Measurements from ENCODE around the gene MLNR. TPM values are rescaled to one million over a fixed set of nuclear protein-coding genes. Genes with fewer than 3 reads are reported as not detected.

Gene MLNR
- total RNA-seq = not detected in 2 replicates

DNA sequence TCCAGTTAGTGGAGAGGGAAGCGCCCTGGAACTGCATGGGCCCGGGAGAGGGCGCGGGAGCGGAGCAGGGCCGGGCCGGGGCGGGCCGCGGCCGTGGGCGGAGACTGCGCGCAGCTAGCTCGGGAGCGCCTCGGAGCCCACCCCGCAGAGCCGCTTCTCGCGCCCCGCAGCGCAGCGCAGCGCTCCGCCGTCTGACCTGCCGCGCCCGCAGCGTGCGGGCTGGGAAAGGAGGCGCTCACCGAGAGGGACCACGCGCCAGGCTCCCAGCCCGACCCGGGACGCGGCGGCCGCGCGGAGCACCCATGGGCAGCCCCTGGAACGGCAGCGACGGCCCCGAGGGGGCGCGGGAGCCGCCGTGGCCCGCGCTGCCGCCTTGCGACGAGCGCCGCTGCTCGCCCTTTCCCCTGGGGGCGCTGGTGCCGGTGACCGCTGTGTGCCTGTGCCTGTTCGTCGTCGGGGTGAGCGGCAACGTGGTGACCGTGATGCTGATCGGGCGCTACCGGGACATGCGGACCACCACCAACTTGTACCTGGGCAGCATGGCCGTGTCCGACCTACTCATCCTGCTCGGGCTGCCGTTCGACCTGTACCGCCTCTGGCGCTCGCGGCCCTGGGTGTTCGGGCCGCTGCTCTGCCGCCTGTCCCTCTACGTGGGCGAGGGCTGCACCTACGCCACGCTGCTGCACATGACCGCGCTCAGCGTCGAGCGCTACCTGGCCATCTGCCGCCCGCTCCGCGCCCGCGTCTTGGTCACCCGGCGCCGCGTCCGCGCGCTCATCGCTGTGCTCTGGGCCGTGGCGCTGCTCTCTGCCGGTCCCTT is at the start of gene MLNR:
Gene MLNR (plus strand): TSS at position 303 of the 820 bp plus-strand sequence. CDS start 0 bp downstream, at position 303.
- intact Hi-C loops (cut with micrococcal nuclease) = loop anchor here (2.0 kb wide), 1 partner anchor 27 kb away; the partner anchor contains the start of gene CDADC1

- intact Hi-C loops (cut with micrococcal nuclease) = no loop called here
Measured at GRCh38 chr13:49171359-49171758, 48.8 kb upstream of the MLNR start.

- intact Hi-C loops (cut with micrococcal nuclease) = no loop called here
Measured at GRCh38 chr13:49183672-49184325, 36.3 kb upstream of the MLNR start.

DNA sequence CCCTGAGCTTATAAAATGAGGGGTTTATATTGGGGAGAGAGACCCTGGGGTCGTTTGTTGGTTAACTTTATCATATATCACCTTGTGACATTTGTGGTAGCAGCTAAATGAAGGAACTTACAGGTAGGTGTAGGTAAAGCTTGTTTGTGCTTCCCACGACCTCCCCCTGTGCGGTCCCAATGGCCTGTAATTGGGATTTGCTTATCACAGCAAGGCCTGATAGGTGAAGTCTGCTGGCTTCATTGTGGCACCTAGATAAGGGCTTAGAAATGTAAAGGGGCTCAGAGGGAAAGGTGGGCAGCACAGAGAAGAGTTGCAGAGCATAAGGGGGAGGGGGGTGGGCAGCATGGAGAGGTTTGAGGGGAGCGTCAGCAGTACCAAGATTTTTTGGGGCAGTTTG is 35.5 kb upstream of the MLNR start:
- intact Hi-C loops (cut with micrococcal nuclease) = no loop called here

DNA sequence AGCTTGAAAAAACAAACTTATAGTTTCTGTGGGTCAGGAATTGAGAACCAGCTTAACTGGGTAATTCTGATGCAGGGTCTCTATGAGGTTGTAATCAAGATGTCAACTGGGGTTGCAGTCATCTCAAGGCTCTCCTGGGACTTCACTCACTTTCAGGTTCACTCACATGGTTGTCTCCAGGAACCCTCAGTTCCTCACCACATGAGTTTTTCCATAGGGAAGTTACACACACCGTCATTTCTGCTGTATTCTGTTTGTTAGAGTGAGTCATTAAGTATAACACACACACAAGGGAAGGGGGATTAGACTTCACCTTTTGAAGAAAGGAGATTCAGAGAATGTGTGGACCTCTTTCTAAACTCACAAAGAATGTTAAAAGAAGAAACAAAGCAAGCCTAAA is 34.9 kb upstream of the MLNR start:
- intact Hi-C loops (cut with micrococcal nuclease) = no loop called here

- intact Hi-C loops (cut with micrococcal nuclease) = no loop called here
Measured at GRCh38 chr13:49190901-49191300, 29.2 kb upstream of the MLNR start.

DNA sequence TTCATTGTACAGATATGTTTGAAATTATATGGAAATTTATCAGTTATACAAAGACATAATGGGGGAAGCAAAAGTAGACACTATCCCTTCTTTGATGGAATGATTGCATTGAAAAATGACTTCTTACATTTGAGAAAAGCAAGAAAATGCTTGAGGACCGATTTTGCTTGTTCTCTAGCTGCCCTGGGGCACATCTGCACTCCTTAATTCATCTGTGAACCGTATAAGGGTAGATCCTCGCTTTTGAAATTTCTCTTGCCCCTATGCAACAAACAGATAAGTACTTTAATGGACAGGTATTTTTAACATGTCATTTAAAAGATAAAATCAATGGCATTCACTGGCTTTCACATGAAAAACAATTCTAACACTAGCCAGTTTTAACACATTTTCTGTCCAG is 13.5 kb upstream of the MLNR start:
- intact Hi-C loops (cut with micrococcal nuclease) = no loop called here

DNA sequence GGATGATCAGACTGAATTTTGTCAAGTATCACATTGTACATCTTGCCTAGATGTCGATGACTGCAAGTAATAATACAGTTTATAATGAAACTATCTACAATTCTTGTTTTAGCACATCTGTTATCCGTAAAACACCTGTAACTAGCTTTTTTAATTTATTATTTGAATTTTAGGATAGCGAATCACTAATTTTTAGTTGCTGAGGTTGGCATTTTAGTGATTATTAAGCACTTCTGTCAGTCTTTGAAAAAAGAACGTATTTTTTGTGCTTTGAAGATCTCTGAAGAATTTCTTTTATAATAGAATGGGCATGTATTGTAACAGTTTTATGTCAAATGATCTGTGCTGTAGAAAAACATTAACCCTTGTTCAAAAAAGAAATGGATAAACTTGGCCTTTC is 11.5 kb upstream of the MLNR start:
- intact Hi-C loops (cut with micrococcal nuclease) = no loop called here

GRCh38 chr13:49210114-49210513 is 10.0 kb upstream of the MLNR start:
- intact Hi-C loops (cut with micrococcal nuclease) = no loop called here

GRCh38 chr13:49210669-49211068 is 9.5 kb upstream of the MLNR start:
- intact Hi-C loops (cut with micrococcal nuclease) = no loop called here

DNA sequence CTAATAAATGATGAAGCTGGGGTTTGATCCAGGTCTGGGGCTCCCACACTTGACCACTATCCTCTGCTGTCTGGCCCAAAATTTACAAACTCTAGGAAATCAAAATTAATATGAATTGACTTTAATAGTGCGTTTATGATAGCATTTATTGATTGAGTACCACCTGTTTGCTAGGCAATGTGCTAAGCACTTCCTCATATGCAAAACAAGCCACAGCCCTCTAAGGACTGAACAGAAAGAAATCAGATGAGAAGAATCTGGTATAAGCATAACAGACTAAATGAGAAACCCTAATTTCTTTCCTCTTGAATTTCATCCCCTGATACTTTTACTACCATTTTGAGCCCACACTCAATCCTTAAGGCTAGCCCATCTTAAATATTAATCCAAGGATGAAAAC is 6.6 kb upstream of the MLNR start:
- intact Hi-C loops (cut with micrococcal nuclease) = no loop called here

GRCh38 chr13:49213997-49214916 is 5.9 kb upstream of the MLNR start:
- intact Hi-C loops (cut with micrococcal nuclease) = loop anchor here (2.0 kb wide), 1 partner anchor 13 kb away; no protein-coding TSS in a partner anchor

DNA sequence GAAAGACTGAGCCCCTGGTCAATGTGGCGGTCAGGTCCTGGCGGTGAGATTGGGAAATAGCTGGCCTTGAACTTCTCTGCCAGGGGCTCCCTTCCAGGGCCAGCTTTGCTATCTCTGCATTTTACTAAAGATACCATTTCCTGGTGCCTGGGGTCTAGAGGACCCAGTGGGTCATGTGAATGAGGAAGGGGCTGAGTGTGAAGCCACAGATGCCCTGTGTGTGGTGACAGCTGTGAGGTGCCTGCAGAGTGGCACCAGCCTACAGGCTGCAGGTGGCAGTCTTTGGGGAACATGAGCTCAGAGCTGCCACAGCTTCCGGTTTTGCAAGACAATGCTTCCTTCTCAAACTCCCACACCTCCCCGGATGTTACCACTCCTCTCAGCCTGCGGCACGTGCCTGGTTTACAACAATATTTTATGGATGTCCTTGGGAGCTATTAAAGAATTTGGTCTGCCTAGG is 5.2 kb upstream of the MLNR start:
- intact Hi-C loops (cut with micrococcal nuclease) = loop anchor here (1.0 to 2.0 kb wide), 2 partner anchors 14 to 32 kb away; partner anchors contain the start of gene CDADC1

DNA sequence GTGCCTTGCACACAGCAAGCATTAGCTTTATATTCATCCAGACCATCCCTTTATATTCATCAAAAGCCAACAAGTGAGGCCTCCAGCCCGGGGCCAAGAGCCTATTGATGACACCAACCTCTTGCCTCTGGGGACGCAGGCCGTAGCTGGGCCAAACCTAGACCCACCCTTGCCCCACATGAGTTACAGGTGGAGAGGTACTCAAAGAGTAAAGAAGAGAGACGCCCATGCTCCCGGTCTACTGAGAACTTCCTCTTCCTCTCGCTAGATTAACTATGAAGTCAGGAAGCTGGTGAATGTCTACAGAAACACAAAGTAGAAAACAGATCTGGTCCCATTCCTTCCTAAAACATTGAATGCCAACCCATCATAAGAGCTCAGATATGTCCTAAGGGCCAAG is 3.8 kb upstream of the MLNR start:
- intact Hi-C loops (cut with micrococcal nuclease) = no loop called here

GRCh38 chr13:49217962-49218492 is 2.1 kb upstream of the MLNR start:
- intact Hi-C loops (cut with micrococcal nuclease) = no loop called here

DNA sequence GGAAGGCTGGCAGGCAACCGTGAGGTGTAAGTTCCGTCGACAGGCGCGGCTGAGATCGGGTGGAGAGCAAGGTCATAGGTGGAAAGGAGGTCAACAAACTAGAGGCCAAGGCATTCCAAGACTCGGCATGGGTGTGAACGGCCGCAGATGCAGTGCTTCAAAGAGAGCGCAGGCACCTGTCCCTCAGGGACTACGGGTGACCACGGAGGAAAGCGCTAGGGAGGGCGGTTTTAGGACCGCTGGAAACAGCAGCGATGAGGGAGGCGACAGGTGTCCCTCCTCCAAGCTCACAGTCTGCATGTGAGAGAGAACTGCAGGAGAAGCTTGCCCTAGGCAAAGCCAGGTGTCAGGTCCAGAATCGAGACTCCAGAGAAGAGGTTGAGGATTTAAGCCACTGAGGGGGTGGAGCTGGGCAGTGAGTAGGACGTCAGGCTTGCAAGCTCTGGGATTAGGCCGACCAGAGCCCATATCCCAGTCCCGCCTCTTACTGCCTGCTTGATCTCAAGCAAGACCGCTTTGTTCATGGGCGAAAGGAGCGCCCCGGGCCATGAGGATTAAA is 1.6 kb upstream of the MLNR start:
- intact Hi-C loops (cut with micrococcal nuclease) = no loop called here

GRCh38 chr13:49219647-49220035 is 497 bp upstream of the MLNR start:
- intact Hi-C loops (cut with micrococcal nuclease) = loop anchor here (2.0 kb wide), 1 partner anchor 27 kb away; the partner anchor contains the start of gene CDADC1

GRCh38 chr13:49220856-49221589 is 885 bp downstream of the MLNR start:
- intact Hi-C loops (cut with micrococcal nuclease) = loop anchor here (2.0 kb wide), 1 partner anchor 26 kb away; the partner anchor contains the start of gene CDADC1

- intact Hi-C loops (cut with micrococcal nuclease) = loop anchor here (2.0 kb wide), 1 partner anchor 25 kb away; the partner anchor contains the start of gene CDADC1
Measured at GRCh38 chr13:49221590-49221965, 1.4 kb downstream of the MLNR start.
